ENCODE data around the gene CYB5R4.

DNA sequence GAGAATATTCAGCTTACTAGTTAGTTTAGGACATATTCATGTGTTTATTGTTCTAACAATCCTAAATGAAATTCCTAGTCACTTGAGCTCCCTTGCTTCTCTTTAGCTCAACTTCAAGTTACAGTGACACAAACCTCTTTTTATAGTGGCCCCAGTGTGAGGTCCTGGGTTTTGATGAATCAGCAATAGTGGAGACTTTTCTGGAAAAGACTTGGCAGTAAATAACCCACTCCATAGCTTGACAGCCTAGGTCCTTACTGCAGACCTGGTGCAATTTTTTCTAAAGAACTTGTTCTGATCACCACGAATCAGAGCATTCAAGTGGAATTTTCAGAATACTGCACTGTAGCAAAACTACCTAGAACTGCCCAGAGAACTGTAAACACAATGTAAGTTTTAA, 13.2 kb upstream of the CYB5R4 start:
- no peak for TF ChIP-seq EZH2 (IDR thresholded peaks at IDR 0.05; ENCODE audit: borderline replicate concordance, low read length)
- TF ChIP-seq CTCF (conservative IDR thresholded peaks at IDR 0.05 in 1 of 2, IDR thresholded peaks at IDR 0.05 in 1 of 2; ENCODE audit: extremely low read depth in 1 of 2, insufficient read depth in 1 of 2, low read depth in 1 of 2, low read length in 2 of 2), result no peak
